Neuronal stem cell (in vitro differentiated cells): Measurements from ENCODE around the gene SLC44A4.
A peak's percentile ranks its signal among the peaks of the same experiment; 100 is the strongest.

Experiments used
- DNase-seq: peaks from one replicate; pipeline ENCODE4 v3.0.0-alpha.2; 2013; ENCODE audit warnings: low spot score
- H2AFZ ChIP-seq: one replicate; pipeline ENCODE4 v1.6.1; 2013; ENCODE audit warnings: mild to moderate bottlenecking, low read length, inconsistent platforms
- H2AK5ac ChIP-seq: 2 replicates; pipeline ENCODE4 v1.6.1; 2013; ENCODE audit warnings: low read depth, mild to moderate bottlenecking, inconsistent platforms, low read length, moderate library complexity, mixed read lengths
- H2BK120ac ChIP-seq: 2 replicates; pipeline ENCODE4 v1.6.1; 2013; ENCODE audit warnings: low read depth, mild to moderate bottlenecking, inconsistent platforms, low read length, moderate library complexity, mixed read lengths
- H2BK12ac ChIP-seq: one replicate; pipeline ENCODE4 v1.6.1; 2013; ENCODE audit warnings: low read length, inconsistent platforms
- H2BK15ac ChIP-seq: 2 replicates; pipeline ENCODE4 v1.6.1; 2013; ENCODE audit warnings: mild to moderate bottlenecking, low read length, inconsistent platforms, mixed read lengths
- H2BK5ac ChIP-seq: one replicate; pipeline ENCODE4 v1.6.1; 2013; ENCODE audit warnings: inconsistent platforms, mild to moderate bottlenecking, low read length, moderate library complexity
- H3K14ac ChIP-seq: one replicate; pipeline ENCODE4 v1.6.1; 2013; ENCODE audit warnings: low read length, inconsistent platforms
- H3K18ac ChIP-seq: 2 replicates; pipeline ENCODE4 v1.6.1; 2013; ENCODE audit warnings: low read length, inconsistent platforms
- H3K23ac ChIP-seq: 2 replicates; pipeline ENCODE4 v1.6.1; 2013; ENCODE audit warnings: low read depth, mild to moderate bottlenecking, mixed read lengths, low read length, inconsistent platforms; ENCODE audit not compliant: poor library complexity
- H3K27ac ChIP-seq: replicated peaks from 3 replicates; pipeline ENCODE4 v1.5.1; 2013; ENCODE audit warnings: low read length, inconsistent platforms
- H3K27me3 ChIP-seq, 3 experiments: 2 replicates each; pipeline ENCODE4 v1.6.1; 2013; ENCODE audit warnings: low read length in 3 of 3, mild to moderate bottlenecking in 2 of 3, inconsistent platforms in 1 of 3, low read depth in 1 of 3, mixed read lengths in 1 of 3, moderate library complexity in 1 of 3; ENCODE audit not compliant: control insufficient read depth in 3 of 3, insufficient read depth in 3 of 3
- H3K36me3 ChIP-seq, 2 donors: replicated peaks in 1 of 2; 2 replicates each; pipeline ENCODE4 v1.6.1; 2013; ENCODE audit warnings: low read length in 2 of 2; ENCODE audit not compliant: control insufficient read depth in 2 of 2, insufficient read depth in 2 of 2
- H3K4ac ChIP-seq: 2 replicates; pipeline ENCODE4 v1.6.1; 2013; ENCODE audit warnings: inconsistent platforms, mild to moderate bottlenecking, low read length, moderate library complexity
- H3K4me1 ChIP-seq, 2 donors: 1 replicate in 1 of 2; 2 replicates in 1 of 2; pipeline ENCODE4 v1.6.1; 2013; ENCODE audit warnings: low read length in 2 of 2, low read depth in 1 of 2; ENCODE audit not compliant: control insufficient read depth in 2 of 2, insufficient read depth in 1 of 2
- H3K4me2 ChIP-seq: one replicate; pipeline ENCODE4 v1.6.1; 2013; ENCODE audit warnings: mild to moderate bottlenecking, low read length, inconsistent platforms; ENCODE audit not compliant: insufficient read depth, poor library complexity, severe bottlenecking
- H3K4me3 ChIP-seq, 2 donors: 2 replicates each; pipeline ENCODE4 v1.5.1; 2013; ENCODE audit warnings: low read length in 2 of 2, mild to moderate bottlenecking in 2 of 2, inconsistent platforms in 1 of 2, moderate library complexity in 1 of 2
- H3K79me1 ChIP-seq: one replicate; pipeline ENCODE4 v1.6.1; 2013; ENCODE audit warnings: low read depth, mild to moderate bottlenecking, inconsistent platforms, low read length, moderate library complexity
- H3K9ac ChIP-seq: one replicate; pipeline ENCODE4 v1.6.1; 2013; ENCODE audit warnings: mild to moderate bottlenecking, low read depth, low read length, inconsistent platforms; ENCODE audit not compliant: poor library complexity
- H3K9me3 ChIP-seq, 2 donors: replicated peaks in 1 of 2; 2 replicates each; pipeline versions ENCODE3 to v1.6.1; 2013; ENCODE audit warnings: low read length in 2 of 2, mild to moderate bottlenecking in 2 of 2, inconsistent platforms in 1 of 2, low read depth in 1 of 2, mixed read lengths in 1 of 2, moderate library complexity in 1 of 2; ENCODE audit not compliant: control insufficient read depth in 2 of 2, insufficient read depth in 1 of 2
- H4K8ac ChIP-seq: one replicate; pipeline ENCODE4 v1.6.1; 2013; ENCODE audit warnings: low read depth, mild to moderate bottlenecking, inconsistent platforms, low read length, moderate library complexity
- H4K91ac ChIP-seq: one replicate; pipeline ENCODE4 v1.6.1; 2013; ENCODE audit warnings: low read length, low read depth, mild to moderate bottlenecking, inconsistent platforms; ENCODE audit not compliant: poor library complexity
- WGBS, 2 donors: extraction: QIAGEN DNeasy Blood & Tissue Kit; methylation state at CpG; one replicate each; pipeline ENCODE4 v1.1.7; 2013; ENCODE audit warnings: missing lambda C conversion rate in 2 of 2, mixed read lengths in 1 of 2; ENCODE audit not compliant: insufficient read length in 2 of 2, insufficient replicate concordance in 1 of 2; ENCODE audit errors: extremely low coverage in 2 of 2; 5-methylcytosine and 5-hydroxymethylcytosine counted together

The SLC44A4 gene

GRCh38 chr6:31876357-31876756 is 2.4 kb downstream of the SLC44A4 start:
- Histone ChIP-seq H2BK120ac (no peak overlapping the region), H2BK15ac (no peak overlapping the region), H3K4me3 (no peak overlapping the region), H2AFZ (no peak overlapping the region), H3K9ac (no peak overlapping the region), H2BK5ac (no peak overlapping the region), H4K8ac (no peak overlapping the region), H3K4ac (no peak overlapping the region), H3K14ac (no peak overlapping the region), H3K9me3 (no peaks in the 10 kb centered on the region), H3K18ac (no peak overlapping the region), H4K91ac (no peak overlapping the region), H3K27ac (no peak overlapping the region), H3K79me1 (no peaks in the 10 kb centered on the region), H2AK5ac (no peak overlapping the region), H2BK12ac (no peak overlapping the region), H3K27me3 (no peaks in the 10 kb centered on the region), H3K4me1 (peaks cover 0 to 3% of the 10 kb centered on the region in 2 donors), H3K36me3 (peaks cover 18 to 20% of the 10 kb centered on the region in 2 donors), H3K23ac (no peak overlapping the region), H3K4me2 (no peak overlapping the region)
- no peak for DNase-seq
- no CpG with 5 or more reads among the region's 7 CpGs for WGBS, 2 donors

- Histone ChIP-seq H3K4me1 (peaks cover 0 to 8% of the 10 kb centered on the region in 2 donors), H2BK15ac (no peak overlapping the region), H3K18ac (no peak overlapping the region), H3K4ac (no peak overlapping the region), H3K27me3 (no peaks in the 10 kb centered on the region), H3K27ac (no peak overlapping the region), H2BK120ac (no peak overlapping the region), H3K4me3 (no peak overlapping the region), H3K9me3 (no peaks in the 10 kb centered on the region), H3K23ac (no peak overlapping the region), H2AK5ac (no peak overlapping the region), H2AFZ (no peak overlapping the region), H3K36me3 (peaks cover 13 to 15% of the 10 kb centered on the region in 2 donors), H4K91ac (no peak overlapping the region), H3K4me2 (no peak overlapping the region), H4K8ac (peak overlapping the region; percentile 7), H3K79me1 (no peaks in the 10 kb centered on the region), H2BK12ac (no peak overlapping the region), H3K9ac (no peak overlapping the region), H2BK5ac (no peak overlapping the region), H3K14ac (no peak overlapping the region)
- no peak for DNase-seq
- no CpG with 5 or more reads among the region's 5 CpGs for WGBS, 2 donors
These were observed 2.9 kb downstream of the SLC44A4 start for GRCh38 chr6:31875877-31876276.

DNA sequence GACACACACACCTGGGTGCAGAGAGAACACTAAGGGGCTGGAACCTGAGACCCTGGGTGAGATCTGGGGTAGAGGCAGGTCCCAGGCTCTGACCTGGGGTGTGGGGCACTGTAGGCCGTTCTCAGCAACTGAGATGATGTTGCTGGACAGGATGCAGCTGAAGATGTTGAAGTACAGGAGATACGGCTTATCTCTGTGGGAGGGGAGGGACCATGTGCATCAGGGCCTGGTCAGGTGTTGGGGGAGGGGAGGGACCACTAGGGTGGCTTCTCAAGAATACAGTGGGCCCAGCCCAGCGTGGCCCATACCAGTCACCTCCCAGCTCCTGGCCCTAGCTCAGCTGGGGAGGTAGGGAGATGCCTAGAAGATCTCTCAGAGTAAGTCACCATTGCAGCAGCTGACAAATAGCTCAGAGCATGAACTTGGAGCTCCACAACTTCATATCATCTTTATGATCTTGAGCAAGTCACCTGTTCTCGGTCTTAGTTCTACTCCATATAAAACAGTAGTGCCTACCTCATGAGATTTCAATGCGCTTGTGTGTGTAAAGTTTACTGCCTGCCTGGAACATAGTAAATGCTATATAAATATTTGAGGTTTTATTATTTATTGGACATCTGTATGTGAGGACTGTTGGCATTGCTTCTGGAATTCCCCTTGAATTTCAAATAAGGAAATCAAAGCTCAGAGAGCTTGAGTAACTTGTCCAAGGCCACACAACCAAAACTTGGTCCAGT is 3.8 kb downstream of the SLC44A4 start:
- H3K14ac ChIP-seq, result no peak overlapping the region
- no peak overlapping the region for H4K8ac ChIP-seq
- H2BK12ac ChIP-seq, result no peak overlapping the region
- H4K91ac ChIP-seq, result no peak overlapping the region
- no peak overlapping the region for H2BK5ac ChIP-seq
- H3K27ac ChIP-seq, result no peak overlapping the region
- H2AFZ ChIP-seq, result no peak overlapping the region
- H3K4me2 ChIP-seq, result no peak overlapping the region
- no peaks in the 10 kb centered on the region for H3K79me1 ChIP-seq
- H3K36me3 ChIP-seq, result peaks cover 5 to 7% of the 10 kb centered on the region in 2 donors
- no peak overlapping the region for H3K4me3 ChIP-seq
- no peak overlapping the region for H2BK120ac ChIP-seq
- H3K9me3 ChIP-seq, result no peaks in the 10 kb centered on the region
- H3K4me1 ChIP-seq, result peaks cover 0 to 13% of the 10 kb centered on the region in 2 donors
- H2BK15ac ChIP-seq, result no peak overlapping the region
- H3K27me3 ChIP-seq, result no peaks in the 10 kb centered on the region
- H3K18ac ChIP-seq, result no peak overlapping the region
- H3K23ac ChIP-seq, result no peak overlapping the region
- no peak overlapping the region for H3K4ac ChIP-seq
- WGBS, 2 donors, result no CpG with 5 or more reads among the region's 5 CpGs
- no peak overlapping the region for H2AK5ac ChIP-seq
- no peak for DNase-seq
- H3K9ac ChIP-seq, result no peak overlapping the region

DNA sequence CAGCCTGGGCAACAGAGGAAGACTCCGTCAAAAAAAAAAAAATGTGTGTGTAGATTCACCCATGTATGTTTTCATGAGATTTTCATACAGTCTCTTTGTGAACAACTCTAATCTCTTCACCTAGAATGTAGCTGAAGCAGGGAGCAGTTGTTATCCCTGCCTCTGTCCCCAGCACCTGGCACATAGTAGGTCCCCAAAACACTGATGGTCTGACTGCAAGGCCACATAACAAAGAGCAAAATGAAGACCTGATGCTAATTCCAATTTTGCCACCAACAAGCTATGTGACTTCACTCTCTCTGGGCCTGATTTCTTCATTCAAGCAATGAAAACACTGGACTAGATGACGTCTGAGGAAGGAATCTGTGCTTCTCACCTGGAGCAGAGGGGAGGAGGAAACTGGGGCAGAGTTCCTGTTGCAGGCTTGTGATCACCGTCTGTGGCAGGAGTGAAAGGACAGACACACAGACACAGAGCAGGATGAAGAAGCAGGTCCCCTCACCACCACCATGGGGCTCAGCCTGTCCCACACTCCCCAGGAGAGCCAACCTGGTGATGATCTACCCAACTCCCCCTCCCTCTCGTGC is 4.6 kb downstream of the SLC44A4 start:
- Histone ChIP-seq H2AFZ (no peak overlapping the region), H3K36me3 (no peaks in the 10 kb centered on the region), H3K9ac (no peak overlapping the region), H3K4me2 (no peak overlapping the region), H3K4me3 (no peak overlapping the region), H3K4ac (no peak overlapping the region), H2BK15ac (no peak overlapping the region), H3K4me1 (peaks cover 2 to 16% of the 10 kb centered on the region in 2 donors), H3K27ac (no peak overlapping the region), H2BK5ac (no peak overlapping the region), H4K8ac (no peak overlapping the region), H4K91ac (no peak overlapping the region), H3K23ac (no peak overlapping the region), H2BK120ac (no peak overlapping the region), H3K27me3 (no peaks in the 10 kb centered on the region), H3K14ac (no peak overlapping the region), H2AK5ac (no peak overlapping the region), H2BK12ac (no peak overlapping the region), H3K79me1 (no peaks in the 10 kb centered on the region), H3K18ac (no peak overlapping the region), H3K9me3 (no peaks in the 10 kb centered on the region)
- no peak for DNase-seq
- WGBS, 2 donors, result no CpG with 5 or more reads among the region's 4 CpGs
